ENCODE data around the gene LRPPRC. TPM values are rescaled to one million over a fixed set of nuclear protein-coding genes. Genes with fewer than 3 reads are reported as not detected.

The LRPPRC gene
- polyA plus RNA-seq (2011; rRNA removed), result 58.1 and 86.9 TPM in 2 replicates
- 65.7 and 110 TPM in 2 replicates for polyA minus RNA-seq (2011; rRNA and poly(A)+ RNA removed)

GRCh38 chr2:43995733-43996533 lies at the start of gene LRPPRC:
TSS of gene LRPPRC (minus strand) at chr2:43995989. CDS start at chr2:43995947, 42 bp downstream.
- TF ChIP-seq, protein P1, sequence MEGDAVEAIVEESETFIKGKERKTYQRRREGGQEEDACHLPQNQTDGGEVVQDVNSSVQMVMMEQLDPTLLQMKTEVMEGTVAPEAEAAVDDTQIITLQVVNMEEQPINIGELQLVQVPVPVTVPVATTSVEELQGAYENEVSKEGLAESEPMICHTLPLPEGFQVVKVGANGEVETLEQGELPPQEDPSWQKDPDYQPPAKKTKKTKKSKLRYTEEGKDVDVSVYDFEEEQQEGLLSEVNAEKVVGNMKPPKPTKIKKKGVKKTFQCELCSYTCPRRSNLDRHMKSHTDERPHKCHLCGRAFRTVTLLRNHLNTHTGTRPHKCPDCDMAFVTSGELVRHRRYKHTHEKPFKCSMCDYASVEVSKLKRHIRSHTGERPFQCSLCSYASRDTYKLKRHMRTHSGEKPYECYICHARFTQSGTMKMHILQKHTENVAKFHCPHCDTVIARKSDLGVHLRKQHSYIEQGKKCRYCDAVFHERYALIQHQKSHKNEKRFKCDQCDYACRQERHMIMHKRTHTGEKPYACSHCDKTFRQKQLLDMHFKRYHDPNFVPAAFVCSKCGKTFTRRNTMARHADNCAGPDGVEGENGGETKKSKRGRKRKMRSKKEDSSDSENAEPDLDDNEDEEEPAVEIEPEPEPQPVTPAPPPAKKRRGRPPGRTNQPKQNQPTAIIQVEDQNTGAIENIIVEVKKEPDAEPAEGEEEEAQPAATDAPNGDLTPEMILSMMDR (IDR thresholded peaks at IDR 0.05; ENCODE audit: low read depth, low read length), result no peak
- POLR2A ChIA-PET, result interaction anchor here (1.0 kb wide), 1 partner anchor 366 kb away, joined by 4 read pairs; the partner anchor contains the start of genes CAMKMT and PREPL

GRCh38 chr2:44045061-44045460 lies 49.3 kb upstream of the LRPPRC start:
- TF ChIP-seq, protein P1 (IDR thresholded peaks at IDR 0.05; ENCODE audit: low read depth, low read length), result no peak
- POLR2A ChIA-PET, result no interaction called here
- no peak for DNase-seq (ENCODE audit: low read depth, low spot score)
- Histone ChIP-seq H3K9me3 (ENCODE audit: control insufficient read depth, insufficient read depth, low read length) (no peaks in the 10 kb centered on the region), H3K27ac (ENCODE audit: low read depth, low read length) (no peak overlapping the region), H3K27me3 (ENCODE audit: control insufficient read depth, insufficient read depth, low read length) (peaks cover 23% of the 10 kb centered on the region), H3K4me3 (ENCODE audit: low read depth, low read length) (no peak overlapping the region)
- CTCF ChIA-PET, result interaction anchor here (0.7 to 2.7 kb wide), 12 partner anchors 15 to 434 kb away, joined by 4 to 40 read pairs (median 10); no protein-coding TSS in a partner anchor

More at GRCh38 chr2:43995733-43996533, at the start of gene LRPPRC:
- no peaks in the 10 kb centered on the region; the same call in 1 of the 2 replicates for H3K9me3 ChIP-seq (ENCODE audit: control insufficient read depth, insufficient read depth, low read length)
- H3K27ac ChIP-seq (ENCODE audit: low read depth, low read length), result peak within 1 kb of the TSS; percentile 92
- H3K27me3 ChIP-seq (ENCODE audit: control insufficient read depth, insufficient read depth, low read length), result no peaks in the 10 kb centered on the region
- H3K4me3 ChIP-seq (ENCODE audit: low read depth, low read length), result peak within 1 kb of the TSS; percentile 99
- peak; percentile 95 for DNase-seq (ENCODE audit: low read depth, low spot score)
- CTCF ChIA-PET, result no interaction called here

DNA sequence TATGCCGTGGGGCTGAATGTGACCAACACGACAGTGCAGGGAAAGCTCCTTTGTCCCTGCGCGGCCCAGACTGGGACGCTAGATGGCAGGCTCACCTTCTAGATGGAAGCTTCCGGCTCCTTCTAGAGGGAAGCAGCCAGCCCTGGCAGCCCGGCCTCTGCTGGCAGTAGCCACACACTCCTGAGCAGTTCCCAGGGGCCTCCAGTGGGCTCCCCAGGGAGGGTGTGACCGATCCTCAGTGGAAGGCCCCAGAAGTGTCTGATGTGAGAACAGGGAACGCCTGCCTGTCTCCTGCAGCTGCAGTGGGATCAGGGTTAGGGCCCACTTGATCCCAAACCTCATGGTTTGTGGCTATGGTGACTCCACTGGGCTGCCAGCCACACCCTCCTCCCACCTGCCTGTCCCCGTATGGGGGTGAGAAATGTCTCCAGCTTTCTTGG lies 48.5 kb upstream of the LRPPRC start:
- Histone ChIP-seq H3K9me3 (ENCODE audit: control insufficient read depth, insufficient read depth, low read length) (no peaks in the 10 kb centered on the region), H3K4me3 (ENCODE audit: low read depth, low read length) (no peak overlapping the region), H3K27me3 (ENCODE audit: control insufficient read depth, insufficient read depth, low read length) (peaks cover 26% of the 10 kb centered on the region), H3K27ac (ENCODE audit: low read depth, low read length) (no peak overlapping the region)
- ChIA-PET CTCF (interaction anchor here (0.5 to 2.7 kb wide), 60 partner anchors 9 to 911 kb away, joined by 3 to 40 read pairs (median 4); partner anchors contain the start of genes CAMKMT and PREPL), POLR2A (interaction anchor here (1.0 kb wide), 1 partner anchor 247 kb away, joined by 3 read pairs; no protein-coding TSS in a partner anchor)
- TF ChIP-seq, protein P1 (IDR thresholded peaks at IDR 0.05; ENCODE audit: low read depth, low read length), result peak; percentile 97
- peak; percentile 47 for DNase-seq (ENCODE audit: low read depth, low spot score)

GRCh38 chr2:44040365-44040764 lies 44.6 kb upstream of the LRPPRC start:
- Histone ChIP-seq H3K27me3 (ENCODE audit: control insufficient read depth, insufficient read depth, low read length) (peaks cover 8% of the 10 kb centered on the region), H3K27ac (ENCODE audit: low read depth, low read length) (no peak overlapping the region), H3K9me3 (ENCODE audit: control insufficient read depth, insufficient read depth, low read length) (no peaks in the 10 kb centered on the region), H3K4me3 (ENCODE audit: low read depth, low read length) (no peak overlapping the region)
- TF ChIP-seq, protein P1 (IDR thresholded peaks at IDR 0.05; ENCODE audit: low read depth, low read length), result no peak
- CTCF ChIA-PET, result interaction anchor here (0.7 to 0.9 kb wide), 2 partner anchors 48 to 439 kb away, joined by 3 to 4 read pairs; no protein-coding TSS in a partner anchor
- POLR2A ChIA-PET, result no interaction called here
- no peak for DNase-seq (ENCODE audit: low read depth, low spot score)
